ENCODE data around the gene DAPK1.

DNA sequence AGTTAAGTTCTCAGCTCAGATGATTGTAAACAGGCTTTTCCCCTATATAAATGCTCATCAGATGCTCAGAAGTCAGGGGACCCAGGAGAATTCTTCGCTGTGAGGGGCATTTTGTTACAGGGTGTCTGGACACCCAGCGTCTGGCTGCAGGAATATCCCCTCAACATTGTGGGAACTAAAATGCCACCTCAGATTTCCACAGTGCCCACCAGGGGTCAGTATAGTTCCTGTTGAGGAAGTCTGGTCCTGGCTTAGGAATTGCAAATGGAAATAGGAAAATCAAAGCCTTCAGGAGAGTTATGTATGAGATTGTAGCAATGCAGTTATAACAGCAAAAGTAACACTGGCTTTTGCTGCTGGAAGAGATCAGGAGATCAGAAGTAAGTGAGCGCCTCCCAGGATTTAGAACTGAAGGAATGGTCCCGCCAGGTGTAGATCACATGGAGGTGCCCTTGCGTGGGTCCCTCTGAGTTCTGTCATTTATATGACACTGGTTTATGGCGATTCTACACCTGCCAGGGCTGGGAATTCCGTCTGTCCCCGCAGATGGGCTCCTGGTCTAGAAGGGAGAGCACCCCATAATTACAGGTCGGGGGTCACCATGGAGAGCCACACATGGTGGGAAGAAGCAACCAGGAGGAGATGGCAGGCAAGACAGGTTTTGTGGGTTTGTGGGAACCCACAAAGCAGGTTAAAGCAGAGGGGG lies 181.1 kb downstream of the DAPK1 start:
- TF ChIP-seq POLR2AphosphoS5 (IDR thresholded peaks at IDR 0.05) (no peak), POLR2A (IDR thresholded peaks at IDR 0.05) (no peak)

Data from stomach (tissue), 4 donors.